Measurements from ENCODE around the gene COL11A1. TPM values are rescaled to one million over a fixed set of nuclear protein-coding genes. Genes with fewer than 3 reads are reported as not detected.
"Not testable (repeated sequence)": the region's sequence is repeated elsewhere in the genome, so short reads cannot be mapped to it uniquely, and the experiment has no call there.

Gene COL11A1
- total RNA-seq, 2 experiments from 2014 or later: not detected

DNA sequence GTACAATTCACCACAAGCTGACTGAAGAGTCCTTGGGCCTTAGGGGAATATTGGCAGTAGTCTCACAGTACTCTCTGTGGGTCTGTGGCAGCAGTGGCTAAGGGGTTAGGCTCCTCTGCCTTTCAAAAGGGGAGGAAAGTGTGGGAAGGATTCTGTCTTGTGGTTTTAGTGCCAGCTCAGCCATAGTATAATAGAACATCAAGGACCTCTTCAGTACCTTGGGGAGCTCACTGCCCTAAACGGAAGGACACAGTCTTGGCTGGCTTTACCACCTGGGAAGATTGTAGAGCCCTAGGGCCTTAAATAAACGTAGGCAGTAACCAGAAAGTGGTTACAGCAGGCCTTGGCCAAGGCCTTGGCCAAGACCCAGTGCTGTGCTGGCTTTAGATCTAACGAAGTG lies 265.7 kb downstream of the COL11A1 start:
- ChIA-PET POLR2A (no interaction called here), CTCF (no interaction called here)
- H3K4me3 Mint-ChIP-seq: no peak overlapping the region
- intact Hi-C loops (cut with micrococcal nuclease): no loop called here
- DNase-seq: no peak
- H3K4me1 Mint-ChIP-seq (ENCODE audit: low read depth): no peaks in the 10 kb centered on the region
- H3K27ac Mint-ChIP-seq: no peak overlapping the region
- peaks cover 12% of the 10 kb centered on the region for H3K9me3 Mint-ChIP-seq
- H3K27me3 Mint-ChIP-seq: no peaks in the 10 kb centered on the region
- H3K36me3 Mint-ChIP-seq: no peaks in the 10 kb centered on the region

DNA sequence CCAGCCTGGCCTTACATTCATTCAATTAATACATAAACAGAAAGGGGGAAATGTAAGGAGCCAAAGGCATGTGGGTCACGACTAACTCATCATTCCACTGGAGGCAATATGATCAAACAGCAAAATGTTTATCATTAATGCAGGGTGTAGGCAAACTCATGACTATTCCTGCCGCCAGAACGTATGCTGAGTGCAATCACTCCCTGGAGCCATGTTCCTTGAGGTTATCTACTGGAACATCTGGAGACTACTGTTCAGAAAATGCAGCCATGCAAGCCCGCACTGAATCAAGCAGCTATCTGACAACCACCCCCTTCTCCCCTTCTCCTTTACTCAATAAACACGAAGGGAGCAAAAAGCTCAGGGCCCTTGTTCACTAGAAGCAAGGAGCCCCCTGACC lies 267.6 kb downstream of the COL11A1 start:
- no peaks in the 10 kb centered on the region for H3K36me3 Mint-ChIP-seq
- POLR2A ChIA-PET: no interaction called here

DNA sequence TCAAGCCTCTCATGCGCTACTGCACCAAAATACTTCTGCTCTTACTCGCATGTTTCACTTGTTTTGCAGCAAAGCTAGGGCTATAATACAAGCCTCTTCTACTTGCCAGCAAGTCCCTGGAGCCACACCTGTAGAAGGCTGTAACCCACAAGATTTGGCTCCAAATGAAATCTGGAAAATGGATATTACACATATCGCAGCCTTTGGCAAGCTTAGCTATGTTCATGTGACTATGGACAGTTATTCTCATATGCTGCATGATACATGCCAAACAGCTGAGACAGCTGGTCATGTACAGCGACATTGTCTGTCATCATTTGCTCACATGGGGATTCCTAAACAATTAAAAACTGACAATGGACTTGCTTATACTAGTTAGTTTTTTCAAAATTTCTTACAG lies 270.3 kb downstream of the COL11A1 start:
- CTCF ChIA-PET: no interaction called here
- Mint-ChIP-seq H3K27me3 (no peaks in the 10 kb centered on the region), H3K4me3 (no peak overlapping the region), H3K4me1 (ENCODE audit: low read depth) (no peaks in the 10 kb centered on the region), H3K9me3 (peaks cover 11% of the 10 kb centered on the region), H3K27ac (no peak overlapping the region), H3K36me3 (no peaks in the 10 kb centered on the region)
- POLR2A ChIA-PET: no interaction called here
- no peak for DNase-seq
- intact Hi-C loops (cut with micrococcal nuclease): no loop called here

More for the DNA sequence above, 267.6 kb downstream of the COL11A1 start:
- Mint-ChIP-seq H3K27me3 (no peaks in the 10 kb centered on the region), H3K4me3 (no peak overlapping the region), H3K27ac (no peak overlapping the region), H3K9me3 (peaks cover 16% of the 10 kb centered on the region), H3K4me1 (ENCODE audit: low read depth) (no peaks in the 10 kb centered on the region)
- intact Hi-C loops (cut with micrococcal nuclease): no loop called here
- DNase-seq: no peak
- CTCF ChIA-PET: no interaction called here

DNA sequence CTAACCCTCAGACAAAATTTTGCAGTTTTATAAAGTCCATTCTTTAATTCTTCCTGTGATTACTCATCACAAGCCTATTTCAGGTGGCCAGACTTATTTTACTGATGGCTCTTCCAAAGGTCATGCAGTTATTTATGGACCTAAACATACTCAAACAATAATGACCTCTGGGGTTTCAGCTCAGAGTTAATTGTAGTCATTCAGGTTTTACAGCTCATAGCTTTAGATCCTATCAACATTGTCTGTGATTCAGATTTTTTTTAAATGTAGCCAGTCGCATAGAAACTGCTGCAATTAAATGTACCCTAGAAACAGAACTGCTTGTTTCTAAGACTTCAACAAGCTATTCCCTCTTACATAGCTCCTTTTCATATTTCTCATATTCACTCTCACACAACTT lies 270.8 kb downstream of the COL11A1 start:
- ChIA-PET POLR2A (no interaction called here), CTCF (no interaction called here)
- Mint-ChIP-seq H3K9me3 (peaks cover 11% of the 10 kb centered on the region), H3K27me3 (no peaks in the 10 kb centered on the region), H3K27ac (no peak overlapping the region), H3K4me3 (no peak overlapping the region), H3K4me1 (ENCODE audit: low read depth) (no peaks in the 10 kb centered on the region), H3K36me3 (no peaks in the 10 kb centered on the region)
- no peak for DNase-seq
- intact Hi-C loops (cut with micrococcal nuclease): no loop called here

DNA sequence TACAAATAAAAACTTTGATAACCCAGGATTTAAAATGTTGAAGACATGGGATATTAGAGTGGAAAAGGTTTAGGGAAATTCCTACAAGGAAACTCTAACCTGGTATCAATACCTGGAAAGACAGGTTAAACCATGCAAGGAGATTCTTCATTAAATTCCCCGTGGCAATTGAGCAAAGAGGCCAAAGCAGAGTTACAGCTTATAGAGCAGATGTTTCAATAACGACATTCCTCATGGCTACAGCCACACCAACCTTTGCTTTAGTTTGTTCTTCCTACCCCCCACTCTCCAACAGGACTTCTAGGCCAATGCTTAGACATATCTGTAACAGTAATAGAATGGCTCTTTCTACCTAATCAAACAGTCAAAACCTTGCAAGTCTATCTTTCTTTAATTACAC lies 271.3 kb downstream of the COL11A1 start:
- no peaks in the 10 kb centered on the region for H3K4me1 Mint-ChIP-seq (ENCODE audit: low read depth)

DNA sequence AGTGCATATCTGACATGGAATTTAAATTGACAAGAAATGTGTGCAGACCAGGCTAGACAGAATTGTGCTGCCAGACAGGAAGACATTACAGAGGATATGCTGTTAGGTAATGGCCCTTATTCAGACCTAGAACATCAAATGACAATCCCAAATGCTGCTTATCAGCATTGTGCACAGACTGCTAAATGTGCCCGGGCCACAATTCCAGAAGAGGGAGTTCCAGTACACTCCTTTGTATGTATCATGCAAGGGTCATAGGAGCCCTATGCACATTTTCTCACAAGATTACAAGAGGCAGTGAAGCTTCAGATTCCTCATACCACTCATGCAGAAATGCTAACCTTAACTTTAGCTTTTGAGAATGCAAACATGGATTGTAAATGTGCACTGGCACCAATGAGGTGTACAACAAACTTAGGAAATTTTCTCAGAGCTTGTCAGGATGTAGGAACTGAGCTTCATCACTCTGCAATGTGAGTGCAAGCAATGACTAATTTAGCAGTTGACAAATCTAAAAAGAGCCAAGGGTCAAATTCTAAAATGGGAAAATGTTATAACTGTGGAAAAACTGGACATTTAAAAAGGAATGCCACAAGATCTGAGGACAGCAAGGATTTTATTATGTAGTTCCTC lies 273.5 kb downstream of the COL11A1 start:
- H3K4me1 Mint-ChIP-seq (ENCODE audit: low read depth): no peaks in the 10 kb centered on the region
- no peaks in the 10 kb centered on the region for H3K36me3 Mint-ChIP-seq
- no peaks in the 10 kb centered on the region for H3K27me3 Mint-ChIP-seq
- peaks cover 18% of the 10 kb centered on the region for H3K9me3 Mint-ChIP-seq
- no peak overlapping the region for H3K4me3 Mint-ChIP-seq
- ChIA-PET POLR2A (no interaction called here), CTCF (no interaction called here)
- intact Hi-C loops (cut with micrococcal nuclease): no loop called here
- DNase-seq: no peak
- H3K27ac Mint-ChIP-seq: no peak overlapping the region

More for the DNA sequence above, 271.3 kb downstream of the COL11A1 start:
- ChIA-PET POLR2A (no interaction called here), CTCF (no interaction called here)
- no peaks in the 10 kb centered on the region for H3K27me3 Mint-ChIP-seq
- no peak overlapping the region for H3K27ac Mint-ChIP-seq
- intact Hi-C loops (cut with micrococcal nuclease): no loop called here
- H3K4me3 Mint-ChIP-seq: no peak overlapping the region
- H3K36me3 Mint-ChIP-seq: no peaks in the 10 kb centered on the region
- no peak for DNase-seq
- H3K9me3 Mint-ChIP-seq: peaks cover 11% of the 10 kb centered on the region

DNA sequence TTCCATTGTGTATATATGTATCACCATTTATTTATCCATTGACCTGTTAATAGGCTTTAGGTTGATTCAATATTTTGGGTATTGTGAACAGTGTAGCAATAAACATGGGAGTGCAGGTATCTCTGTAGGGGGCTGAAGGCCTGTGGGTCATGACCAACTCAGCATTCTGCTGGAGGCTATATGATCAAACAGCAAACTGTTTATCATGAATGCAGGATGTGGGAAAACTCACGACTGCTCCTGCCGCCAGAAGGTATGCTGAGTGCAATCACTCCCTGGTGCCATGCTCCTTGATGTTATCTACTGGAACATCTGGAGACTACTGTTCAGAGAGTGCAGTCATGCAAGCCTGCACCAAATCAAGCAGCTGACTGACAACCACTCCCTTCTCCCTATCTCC lies 275.2 kb downstream of the COL11A1 start:
- Mint-ChIP-seq H3K9me3 (peaks cover 15% of the 10 kb centered on the region), H3K27me3 (no peaks in the 10 kb centered on the region), H3K4me3 (no peak overlapping the region), H3K4me1 (ENCODE audit: low read depth) (no peaks in the 10 kb centered on the region), H3K36me3 (no peaks in the 10 kb centered on the region), H3K27ac (no peak overlapping the region)
- DNase-seq: no peak
- CTCF ChIA-PET: no interaction called here
- POLR2A ChIA-PET: no interaction called here
- intact Hi-C loops (cut with micrococcal nuclease): no loop called here

DNA sequence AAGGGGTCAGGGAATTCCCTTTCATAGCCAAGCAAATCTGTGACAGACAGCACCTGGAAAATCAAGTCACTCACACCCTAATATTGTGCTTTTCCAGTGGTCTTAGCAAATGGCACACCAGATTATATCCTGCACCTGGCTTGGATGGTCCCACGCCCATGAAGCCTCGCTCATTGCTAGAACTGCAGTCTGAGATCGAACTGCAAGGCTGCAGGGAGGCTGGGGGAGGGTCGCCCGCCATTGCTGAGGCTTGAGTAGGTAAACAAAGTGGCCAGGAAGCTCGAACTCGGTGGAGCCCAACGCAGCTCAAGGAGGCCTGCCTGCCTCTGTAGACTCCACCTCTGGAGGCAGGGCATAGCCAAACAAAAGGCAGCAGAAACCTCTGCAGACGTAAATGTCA lies 281.6 kb downstream of the COL11A1 start:
- H3K36me3 Mint-ChIP-seq; DNase-seq; H3K4me3 Mint-ChIP-seq; H3K4me1 Mint-ChIP-seq (ENCODE audit: low read depth); CTCF ChIA-PET; POLR2A ChIA-PET; H3K27ac Mint-ChIP-seq; intact Hi-C loops (cut with micrococcal nuclease); H3K27me3 Mint-ChIP-seq; H3K9me3 Mint-ChIP-seq: not testable (repeated sequence)

Data from activated CD4-positive, alpha-beta memory T cell treated with anti-CD3 and anti-CD28 coated beads for 36 hours (primary cell).